IMR-90 (cell line): Measurements from ENCODE around the gene LRRFIP1. TPM values are rescaled to one million over a fixed set of nuclear protein-coding genes. Genes with fewer than 3 reads are reported as not detected.

Experiments
- ATAC-seq: fragments of 200-7000 bp; cut with Tn5 transposase; 2 replicates; pipeline ENCODE4 v1.9.1; 2020; ENCODE audit warnings: low read depth, mild to moderate bottlenecking, moderate library complexity
- BruUV-seq: library from RNA; stranded (reverse); fragments of 400-500 nt; replicated peaks from 2 replicates; lab custom pipeline; 2021; lab: Mats Ljungman, UMichigan
- CTCF ChIA-PET: fragments of 300-600 bp; formaldehyde crosslinking; extraction: SDS; loops from one replicate; lab custom pipeline; 2021; ENCODE audit warnings: antibody characterized with exemption; lab: Yijun Ruan, JAX
- POLR2A ChIA-PET: fragments of 300-600 bp; sonication (Branson Sonifier 250); formaldehyde crosslinking; loops from one replicate; lab custom pipeline; 2022; ENCODE audit warnings: antibody characterized with exemption; ENCODE audit not compliant: unreplicated experiment; lab: Charles Lee
- DNase-seq: peaks from one replicate; pipeline ENCODE4 v3.0.0; 2013
- H2AFZ ChIP-seq: replicated peaks from 2 replicates; pipeline ENCODE3; 2013; ENCODE audit warnings: low read length, mild to moderate bottlenecking; ENCODE audit not compliant: poor library complexity
- H2AK5ac ChIP-seq: 2 replicates; pipeline ENCODE4 v1.6.1; 2013; ENCODE audit warnings: low read depth, low read length, inconsistent platforms
- H2AK9ac ChIP-seq: replicated peaks from 2 replicates; pipeline ENCODE3; 2013; ENCODE audit warnings: mild to moderate bottlenecking, low read depth, low read length, moderate library complexity; ENCODE audit not compliant: poor library complexity
- H2BK120ac ChIP-seq: 2 replicates; pipeline ENCODE4 v1.6.1; 2013; ENCODE audit warnings: low read depth, low read length, inconsistent platforms
- H2BK15ac ChIP-seq: 3 replicates; pipeline ENCODE4 v1.6.1; 2013; ENCODE audit warnings: low read depth, low read length, inconsistent platforms
- H2BK20ac ChIP-seq: 2 replicates; pipeline ENCODE4 v1.6.1; 2013; ENCODE audit warnings: low read depth, mild to moderate bottlenecking, inconsistent platforms, low read length, moderate library complexity
- H2BK5ac ChIP-seq: 2 replicates; pipeline ENCODE4 v1.6.1; 2013; ENCODE audit warnings: mild to moderate bottlenecking, low read depth, low read length, inconsistent platforms; ENCODE audit not compliant: poor library complexity, severe bottlenecking
- H3K14ac ChIP-seq: replicated peaks from 2 replicates; pipeline ENCODE4 v1.6.1; 2013; ENCODE audit warnings: low read depth, low read length, inconsistent platforms
- H3K18ac ChIP-seq: 2 replicates; pipeline ENCODE4 v1.6.1; 2013; ENCODE audit warnings: low read depth, low read length, control low read depth
- H3K23ac ChIP-seq: 2 replicates; pipeline ENCODE4 v1.6.1; 2013; ENCODE audit warnings: low read depth, low read length, inconsistent platforms
- H3K27ac ChIP-seq: 2 replicates; pipeline ENCODE4 v1.5.1; 2013; ENCODE audit warnings: mild to moderate bottlenecking, control low read depth, low read length; ENCODE audit not compliant: insufficient read depth
- H3K27me3 ChIP-seq: 2 replicates; pipeline ENCODE4 v1.6.1; 2013; ENCODE audit warnings: low read length; ENCODE audit not compliant: control insufficient read depth, insufficient read depth
- H3K36me3 ChIP-seq: 2 replicates; pipeline ENCODE4 v1.6.1; 2013; ENCODE audit warnings: low read length, mixed read lengths; ENCODE audit not compliant: control insufficient read depth, insufficient read depth
- H3K4ac ChIP-seq: 2 replicates; pipeline ENCODE4 v1.6.1; 2013; ENCODE audit warnings: low read depth, low read length, inconsistent platforms
- H3K4me1 ChIP-seq: 2 replicates; pipeline ENCODE4 v1.6.1; 2013; ENCODE audit warnings: low read length, mixed read lengths; ENCODE audit not compliant: control insufficient read depth, insufficient read depth
- H3K4me2 ChIP-seq: 2 replicates; pipeline ENCODE4 v1.6.1; 2013; ENCODE audit warnings: low read depth, mild to moderate bottlenecking, control low read depth, low read length, moderate library complexity
- H3K4me3 ChIP-seq: 2 replicates; pipeline ENCODE4 v1.5.1; 2013; ENCODE audit warnings: low read depth, mild to moderate bottlenecking, control low read depth, low read length, moderate library complexity; ENCODE audit not compliant: insufficient read depth
- H3K56ac ChIP-seq: 2 replicates; pipeline ENCODE4 v1.6.1; 2013; ENCODE audit warnings: low read length, inconsistent platforms; ENCODE audit not compliant: insufficient read depth; ENCODE audit errors: extremely low read depth
- H3K79me1 ChIP-seq, 2 experiments: 2 replicates each; pipeline ENCODE4 v1.6.1; 2013; ENCODE audit warnings: low read length in 2 of 2, inconsistent platforms in 1 of 2, low read depth in 1 of 2
- H3K9ac ChIP-seq: 2 replicates; pipeline ENCODE4 v1.6.1; 2013; ENCODE audit warnings: low read depth, low read length, control low read depth
- H3K9me1 ChIP-seq: 2 replicates; pipeline ENCODE4 v1.6.1; 2013; ENCODE audit warnings: low read length, inconsistent platforms; ENCODE audit not compliant: insufficient read depth
- H3K9me3 ChIP-seq: 2 replicates; pipeline ENCODE4 v1.6.1; 2013; ENCODE audit warnings: low read length; ENCODE audit not compliant: control insufficient read depth, insufficient read depth
- H4K20me1 ChIP-seq: 2 replicates; pipeline ENCODE4 v1.6.1; 2013; ENCODE audit warnings: low read length, inconsistent platforms; ENCODE audit not compliant: insufficient read depth
- H4K5ac ChIP-seq: 2 replicates; pipeline ENCODE4 v1.6.1; 2013; ENCODE audit warnings: mild to moderate bottlenecking, low read depth, low read length, control low read depth
- H4K8ac ChIP-seq, 2 experiments: 2 replicates each; pipeline ENCODE4 v1.6.1; 2013; ENCODE audit warnings: low read depth in 2 of 2, low read length in 2 of 2, control low read depth in 1 of 2, inconsistent platforms in 1 of 2
- H4K91ac ChIP-seq: 2 replicates; pipeline ENCODE4 v1.6.1; 2013; ENCODE audit warnings: low read depth, low read length, inconsistent platforms; ENCODE audit not compliant: insufficient read depth
- BHLHE40 ChIP-seq: fragments of 150-350 bp; IDR thresholded peaks from 2 replicates; pipeline ENCODE4 v1.6.1; 2016; ENCODE audit warnings: mild to moderate bottlenecking, low read depth, low read length
- WGBS, 2 experiments: methylation state at CpG; one replicate each; pipeline versions ENCODE4 v1.1.5 to v1.1.7; 2013; ENCODE audit warnings: missing lambda C conversion rate in 2 of 2; ENCODE audit not compliant: insufficient read length in 1 of 2; ENCODE audit errors: extremely low coverage in 2 of 2; 5-methylcytosine and 5-hydroxymethylcytosine counted together
- dilution Hi-C: fragments of 300-500 bp; cut with HindIII; formaldehyde crosslinking; loops from one replicate; pipeline ENCODE4 v1.14.3; 2018; ENCODE audit warnings: low sequenced_read_pairs; ENCODE audit not compliant: unreplicated experiment
- in situ Hi-C: fragments of 300-500 bp; cut with MboI; formaldehyde crosslinking; loops from 3 replicates; pipeline ENCODE4 v1.14.3; 2019; ENCODE audit warnings: low sequenced_read_pairs, inconsistent platforms, mixed read lengths
- intact Hi-C: fragments of 100-400 bp; cut with micrococcal nuclease; formaldehyde crosslinking; loops from 2 replicates; pipeline ENCODE4 v1.10.0; 2022
- polyA plus RNA-seq, 3 experiments: library from polyadenylated mRNA; depleted of rRNA; stranded (reverse); fragments of >200 nt; gene quantifications; 2 replicates each; pipeline ENCODE4 v1.2.3, GENCODE V29; 2012; ENCODE audit warnings: low replicate concordance in 1 of 3
- total RNA-seq: library from RNA; depleted of rRNA; stranded (reverse); fragments of >200 nt; gene quantifications from 2 replicates; pipeline ENCODE4 v1.2.3, GENCODE V29; 2012; rRNA removed
- TF ChIP-seq, protein P1 (sequence below): fragments of 150-350 bp; IDR thresholded peaks from 2 replicates; pipeline ENCODE4 v1.6.1; 2016; ENCODE audit warnings: low read depth, mild to moderate bottlenecking, low read length, moderate library complexity, borderline replicate concordance

LRRFIP1 gene
- total and polyA plus RNA-seq, 2 of the 4 experiments (the other 2 are of a cell fraction) = 52.2 to 54.4 TPM

DNA sequence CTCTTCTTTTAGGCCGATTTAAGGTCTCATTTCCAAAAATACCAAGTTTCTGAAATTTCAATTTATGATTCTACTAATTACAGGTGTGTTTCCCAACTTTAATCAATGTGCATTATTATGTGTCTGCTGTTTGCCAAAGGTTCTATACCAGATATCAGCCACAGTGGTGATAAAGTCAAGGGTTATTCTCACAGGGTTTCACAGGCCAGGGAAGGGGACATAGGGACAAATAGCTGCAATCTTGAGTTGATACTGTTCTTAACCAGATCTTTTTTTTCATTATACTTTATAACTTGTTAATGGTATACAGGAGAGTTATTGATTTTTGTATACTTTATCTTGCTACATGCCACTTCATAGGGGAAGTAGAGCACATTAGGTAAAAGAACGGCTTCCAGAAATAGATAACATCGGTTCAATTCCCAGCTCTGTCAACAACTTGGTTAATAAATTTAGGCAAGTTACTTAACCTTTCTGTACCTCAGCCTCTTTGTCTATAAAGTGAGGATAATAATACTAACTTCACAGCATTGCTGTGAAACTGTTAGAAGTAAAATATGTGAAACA, 200.1 kb downstream of the LRRFIP1 start:
- in situ Hi-C loops (no loop called here), intact Hi-C loops (no loop called here), dilution Hi-C loops (no loop called here)
- Histone ChIP-seq H2BK20ac (no peak overlapping the region), H4K8ac (no peak overlapping the region), H3K79me1 (no peaks in the 10 kb centered on the region), H4K20me1 (no peaks in the 10 kb centered on the region), H2AK5ac (no peak overlapping the region), H3K27ac (no peak overlapping the region), H2BK5ac (no peak overlapping the region), H2BK15ac (no peak overlapping the region), H2BK120ac (no peak overlapping the region), H4K91ac (no peak overlapping the region), H3K14ac (no peak overlapping the region), H3K4me2 (no peak overlapping the region), H4K5ac (no peak overlapping the region), H3K9ac (no peak overlapping the region), H3K56ac (no peak overlapping the region), H3K4me3 (no peak overlapping the region), H3K9me1 (no peaks in the 10 kb centered on the region), H3K4me1 (no peaks in the 10 kb centered on the region), H3K23ac (no peak overlapping the region), H3K4ac (no peak overlapping the region), H2AFZ (no peak overlapping the region), H3K36me3 (no peaks in the 10 kb centered on the region), H2AK9ac (no peak overlapping the region), H3K9me3 (no peaks in the 10 kb centered on the region), H3K18ac (no peak overlapping the region), H3K27me3 (no peaks in the 10 kb centered on the region; the same call in 1 of the 2 replicates)
- WGBS, 2 experiments = no CpG with 5 or more reads among the region's 3 CpGs
- ChIA-PET CTCF (no interaction called here), POLR2A (no interaction called here)
- ATAC-seq (no peak), DNase-seq (no peak)
- TF ChIP-seq, protein P1, sequence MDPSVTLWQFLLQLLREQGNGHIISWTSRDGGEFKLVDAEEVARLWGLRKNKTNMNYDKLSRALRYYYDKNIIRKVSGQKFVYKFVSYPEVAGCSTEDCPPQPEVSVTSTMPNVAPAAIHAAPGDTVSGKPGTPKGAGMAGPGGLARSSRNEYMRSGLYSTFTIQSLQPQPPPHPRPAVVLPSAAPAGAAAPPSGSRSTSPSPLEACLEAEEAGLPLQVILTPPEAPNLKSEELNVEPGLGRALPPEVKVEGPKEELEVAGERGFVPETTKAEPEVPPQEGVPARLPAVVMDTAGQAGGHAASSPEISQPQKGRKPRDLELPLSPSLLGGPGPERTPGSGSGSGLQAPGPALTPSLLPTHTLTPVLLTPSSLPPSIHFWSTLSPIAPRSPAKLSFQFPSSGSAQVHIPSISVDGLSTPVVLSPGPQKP = no peak
- no peak for TF ChIP-seq BHLHE40
- BruUV-seq = no TSS peak

Other genes with a start within 250 kb of the LRRFIP1 start
- gene COL6A3, start 213.4 kb upstream of the LRRFIP1 start, total RNA-seq = 1,501 and 1,855 TPM in 2 replicates
- 798 and 964 TPM in 2 replicates for gene COL6A3, start 213.4 kb upstream of the LRRFIP1 start, polyA plus RNA-seq (2012; rRNA removed)
- gene MLPH, start 140.3 kb upstream of the LRRFIP1 start, total RNA-seq = 13.8 and 13.9 TPM in 2 replicates
- gene MLPH, start 140.3 kb upstream of the LRRFIP1 start, polyA plus RNA-seq (2012; rRNA removed) = 21.6 and 23.7 TPM in 2 replicates
- gene PRLH, start 61.0 kb upstream of the LRRFIP1 start, total RNA-seq = not detected in 2 replicates
- not detected in 2 replicates for gene PRLH, start 61.0 kb upstream of the LRRFIP1 start, polyA plus RNA-seq (2012; rRNA removed)
- not detected in 2 replicates for gene RAB17, start 36.9 kb upstream of the LRRFIP1 start, total RNA-seq
- gene RAB17, start 36.9 kb upstream of the LRRFIP1 start, polyA plus RNA-seq (2012; rRNA removed) = 0.17 and 0.41 TPM in 2 replicates
- gene RBM44, start 171.2 kb downstream of the LRRFIP1 start, total RNA-seq = 0.18 and 0.28 TPM in 2 replicates
- gene RBM44, start 171.2 kb downstream of the LRRFIP1 start, polyA plus RNA-seq (2012; rRNA removed) = 0.14 TPM in 2 replicates
- 15.8 and 19.2 TPM in 2 replicates for gene RAMP1, start 232.0 kb downstream of the LRRFIP1 start, total RNA-seq
- gene RAMP1, start 232.0 kb downstream of the LRRFIP1 start, polyA plus RNA-seq (2012; rRNA removed) = 77.1 and 100.0 TPM in 2 replicates